ENCODE results near the gene SEMA4D. TPM values are rescaled to one million over a fixed set of nuclear protein-coding genes. Genes with fewer than 3 reads are reported as not detected.
"Not testable (repeated sequence)": the region's sequence is repeated elsewhere in the genome, so short reads cannot be mapped to it uniquely, and the experiment has no call there.

SEMA4D gene
- total RNA-seq, 2 experiments from 2014 or later, result 334 to 336 TPM

GRCh38 chr9:89345476-89345875 lies 152.4 kb downstream of the SEMA4D start:
- CTCF ChIA-PET, result interaction anchor here (1.0 to 2.1 kb wide), 4 partner anchors 15 to 27 kb away, joined by 3 to 6 read pairs (median 3); partner anchors contain the start of gene SECISBP2
- H3K36me3 Mint-ChIP-seq (ENCODE audit: low read depth), result peaks cover 85% of the 10 kb centered on the region
- no peaks in the 10 kb centered on the region for H3K9me3 Mint-ChIP-seq
- H3K27me3 Mint-ChIP-seq, result no peaks in the 10 kb centered on the region
- no peak for DNase-seq
- POLR2A ChIA-PET, result no interaction called here
- no peak overlapping the region for H3K4me3 Mint-ChIP-seq
- peaks cover 17% of the 10 kb centered on the region for H3K4me1 Mint-ChIP-seq
- peak overlapping the region; percentile 47 for H3K27ac Mint-ChIP-seq

GRCh38 chr9:89343812-89344211 lies 154.1 kb downstream of the SEMA4D start:
- H3K27me3 Mint-ChIP-seq, H3K4me3 Mint-ChIP-seq, CTCF ChIA-PET, H3K27ac Mint-ChIP-seq, H3K9me3 Mint-ChIP-seq, DNase-seq, POLR2A ChIA-PET: not testable (repeated sequence)
- Mint-ChIP-seq H3K36me3 (ENCODE audit: low read depth) (peaks cover 85% of the 10 kb centered on the region), H3K4me1 (peaks cover 29% of the 10 kb centered on the region)

- DNase-seq, result no peak
- Mint-ChIP-seq H3K4me3 (no peak overlapping the region), H3K9me3 (no peaks in the 10 kb centered on the region), H3K27me3 (no peaks in the 10 kb centered on the region), H3K27ac (no peak overlapping the region), H3K4me1 (peaks cover 31% of the 10 kb centered on the region), H3K36me3 (ENCODE audit: low read depth) (peaks cover 86% of the 10 kb centered on the region)
- CTCF ChIA-PET, result interaction anchor here (1.0 to 1.2 kb wide), 2 partner anchors 9 to 15 kb away, joined by 3 to 6 read pairs; no protein-coding TSS in a partner anchor
- POLR2A ChIA-PET, result no interaction called here
Observed at GRCh38 chr9:89342948-89343347, 155.0 kb downstream of the SEMA4D start.

GRCh38 chr9:89342213-89342612 lies 155.7 kb downstream of the SEMA4D start:
- CTCF ChIA-PET, result interaction anchor here (0.9 to 1.2 kb wide), 4 partner anchors 10 to 140 kb away, joined by 3 to 6 read pairs (median 3); no protein-coding TSS in a partner anchor
- Mint-ChIP-seq H3K27ac (no peak overlapping the region), H3K4me1 (peaks cover 31% of the 10 kb centered on the region), H3K9me3 (no peaks in the 10 kb centered on the region), H3K27me3 (no peaks in the 10 kb centered on the region), H3K36me3 (ENCODE audit: low read depth) (peaks cover 88% of the 10 kb centered on the region), H3K4me3 (no peak overlapping the region)
- POLR2A ChIA-PET, result no interaction called here
- DNase-seq, result no peak

- Mint-ChIP-seq H3K4me1 (peaks cover 29% of the 10 kb centered on the region), H3K27ac (peak overlapping the region; percentile 72), H3K9me3 (no peaks in the 10 kb centered on the region), H3K4me3 (no peak overlapping the region), H3K36me3 (ENCODE audit: low read depth) (peaks cover 81% of the 10 kb centered on the region), H3K27me3 (no peaks in the 10 kb centered on the region)
- CTCF ChIA-PET, result interaction anchor here (1.1 kb wide), 1 partner anchor 208 kb away, joined by 4 read pairs; no protein-coding TSS in a partner anchor
- DNase-seq, result no peak
- POLR2A ChIA-PET, result no interaction called here
Observed at GRCh38 chr9:89340332-89340731, 157.6 kb downstream of the SEMA4D start.

DNA sequence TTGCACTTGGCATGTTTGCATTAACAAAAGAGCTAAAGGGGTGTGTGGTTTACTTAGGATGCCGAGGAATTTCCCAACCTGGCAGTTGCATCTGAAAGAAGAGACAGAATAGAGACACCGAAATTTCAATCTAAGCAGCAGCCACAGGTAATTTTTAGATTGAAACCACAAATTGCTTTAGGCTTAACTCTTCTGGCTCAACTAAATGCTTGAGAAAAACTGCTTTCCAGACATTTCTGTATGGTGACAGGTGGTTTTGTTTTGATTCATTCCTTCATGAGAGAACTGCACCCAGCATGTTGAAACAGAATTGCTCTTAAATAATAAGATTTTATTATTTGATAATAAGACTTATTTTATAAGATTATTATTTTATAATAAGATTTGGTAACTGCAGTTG lies 158.1 kb downstream of the SEMA4D start:
- no peaks in the 10 kb centered on the region for H3K9me3 Mint-ChIP-seq
- POLR2A ChIA-PET, result no interaction called here
- CTCF ChIA-PET, result interaction anchor here (1.1 kb wide), 1 partner anchor 209 kb away, joined by 4 read pairs; no protein-coding TSS in a partner anchor
- no peak for DNase-seq
- H3K4me3 Mint-ChIP-seq, result no peak overlapping the region
- H3K27ac Mint-ChIP-seq, result no peak overlapping the region
- no peaks in the 10 kb centered on the region for H3K27me3 Mint-ChIP-seq
- H3K36me3 Mint-ChIP-seq (ENCODE audit: low read depth), result peaks cover 77% of the 10 kb centered on the region
- H3K4me1 Mint-ChIP-seq, result peaks cover 29% of the 10 kb centered on the region

DNA sequence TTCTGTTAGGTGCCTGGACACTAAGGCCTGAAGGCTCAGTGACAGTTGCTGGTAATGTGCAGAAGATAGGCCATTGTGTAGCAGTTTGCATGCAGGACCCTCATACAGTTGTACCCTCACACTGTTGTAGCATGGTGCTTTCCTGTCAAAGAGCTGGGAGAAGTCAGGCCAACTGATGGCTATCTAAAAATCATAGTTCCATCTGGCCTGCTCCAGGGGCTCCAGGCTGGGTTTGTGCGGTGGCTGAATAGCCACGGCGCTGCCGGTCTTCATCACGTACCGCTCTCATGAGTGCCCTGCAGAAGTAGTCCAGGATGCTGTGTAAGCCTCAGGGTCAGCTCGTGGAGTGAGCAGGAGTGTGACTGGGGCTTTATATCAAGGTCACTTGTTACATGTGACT lies 167.4 kb downstream of the SEMA4D start:
- Mint-ChIP-seq H3K27ac (no peak overlapping the region), H3K36me3 (ENCODE audit: low read depth) (peaks cover 48% of the 10 kb centered on the region), H3K4me3 (no peak overlapping the region), H3K27me3 (no peaks in the 10 kb centered on the region), H3K9me3 (no peaks in the 10 kb centered on the region), H3K4me1 (peaks cover 7% of the 10 kb centered on the region)
- no peak for DNase-seq
- ChIA-PET CTCF (no interaction called here), POLR2A (no interaction called here)

- H3K36me3 Mint-ChIP-seq (ENCODE audit: low read depth), result peaks cover 46% of the 10 kb centered on the region
- no peak overlapping the region for H3K4me3 Mint-ChIP-seq
- ChIA-PET POLR2A (no interaction called here), CTCF (no interaction called here)
- no peak overlapping the region for H3K27ac Mint-ChIP-seq
- DNase-seq, result no peak
- H3K27me3 Mint-ChIP-seq, result no peaks in the 10 kb centered on the region
- no peaks in the 10 kb centered on the region for H3K9me3 Mint-ChIP-seq
- peaks cover 9% of the 10 kb centered on the region for H3K4me1 Mint-ChIP-seq
Observed at GRCh38 chr9:89329917-89330316, 168.0 kb downstream of the SEMA4D start.

- CTCF ChIA-PET, result interaction anchor here (1.1 to 1.4 kb wide), 3 partner anchors 14 to 46 kb away, joined by 3 read pairs; no protein-coding TSS in a partner anchor
- POLR2A ChIA-PET, result no interaction called here
- DNase-seq, result no peak
Observed at GRCh38 chr9:89328064-89328463, 169.8 kb downstream of the SEMA4D start.

GRCh38 chr9:89325733-89326132 lies 172.2 kb downstream of the SEMA4D start:
- POLR2A ChIA-PET, result no interaction called here
- Mint-ChIP-seq H3K4me3 (no peak overlapping the region), H3K27me3 (no peaks in the 10 kb centered on the region), H3K36me3 (ENCODE audit: low read depth) (peaks cover 42% of the 10 kb centered on the region), H3K9me3 (no peaks in the 10 kb centered on the region), H3K27ac (no peak overlapping the region), H3K4me1 (peaks cover 32% of the 10 kb centered on the region)
- CTCF ChIA-PET, result interaction anchor here (1.0 to 1.8 kb wide), 4 partner anchors 9 to 222 kb away, joined by 3 to 5 read pairs (median 4); no protein-coding TSS in a partner anchor
- no peak for DNase-seq

More at GRCh38 chr9:89328064-89328463, 169.8 kb downstream of the SEMA4D start:
- H3K27me3 Mint-ChIP-seq, result no peaks in the 10 kb centered on the region
- H3K27ac Mint-ChIP-seq, result no peak overlapping the region
- H3K9me3 Mint-ChIP-seq, result no peaks in the 10 kb centered on the region
- H3K4me1 Mint-ChIP-seq, result peaks cover 12% of the 10 kb centered on the region
- H3K36me3 Mint-ChIP-seq (ENCODE audit: low read depth), result peaks cover 36% of the 10 kb centered on the region
- no peak overlapping the region for H3K4me3 Mint-ChIP-seq

DNA sequence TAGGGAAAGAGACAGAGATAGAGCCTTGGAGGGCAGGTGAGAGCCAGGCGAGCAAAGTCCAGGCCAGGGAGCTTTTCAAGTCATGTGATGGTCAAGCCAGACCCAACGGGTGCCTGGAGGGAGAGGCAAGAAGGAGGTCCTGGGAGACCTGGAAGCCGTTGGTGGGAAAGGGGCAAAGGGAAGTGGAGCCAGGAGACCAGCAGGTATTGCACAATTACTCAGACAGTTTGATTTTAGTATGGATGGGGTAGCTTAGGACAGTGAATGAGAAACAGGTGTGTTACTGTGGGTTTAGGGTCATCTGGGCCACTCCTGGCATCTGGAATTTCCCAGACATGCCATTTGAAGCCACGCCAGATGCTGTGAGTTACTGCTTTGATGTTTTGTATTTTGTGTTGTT lies 174.5 kb downstream of the SEMA4D start:
- H3K27me3 Mint-ChIP-seq, result no peaks in the 10 kb centered on the region
- H3K4me1 Mint-ChIP-seq, result peaks cover 49% of the 10 kb centered on the region
- H3K27ac Mint-ChIP-seq, result no peak overlapping the region
- H3K9me3 Mint-ChIP-seq, result no peaks in the 10 kb centered on the region
- ChIA-PET POLR2A (no interaction called here), CTCF (interaction anchor here (1.1 to 1.4 kb wide), 3 partner anchors 18 to 225 kb away, joined by 3 to 6 read pairs (median 4); no protein-coding TSS in a partner anchor)
- no peak overlapping the region for H3K4me3 Mint-ChIP-seq
- H3K36me3 Mint-ChIP-seq (ENCODE audit: low read depth), result peaks cover 33% of the 10 kb centered on the region
- DNase-seq, result no peak

GRCh38 chr9:89319015-89319905 lies 178.7 kb downstream of the SEMA4D start:
- H3K9me3 Mint-ChIP-seq, result no peaks in the 10 kb centered on the region
- POLR2A ChIA-PET, result interaction anchor here (0.6 kb wide), 1 partner anchor 802 kb away, joined by 7 read pairs; no protein-coding TSS in a partner anchor
- peak overlapping the region; percentile 85 for H3K4me3 Mint-ChIP-seq
- no peaks in the 10 kb centered on the region for H3K27me3 Mint-ChIP-seq
- H3K27ac Mint-ChIP-seq, result peak overlapping the region; percentile 98
- H3K4me1 Mint-ChIP-seq, result peaks cover 79% of the 10 kb centered on the region
- DNase-seq, result peak; percentile 15
- H3K36me3 Mint-ChIP-seq (ENCODE audit: low read depth), result peaks cover 65% of the 10 kb centered on the region
- CTCF ChIA-PET, result interaction anchor here (0.6 to 1.7 kb wide), 9 partner anchors 38 to 237 kb away, joined by 3 to 7 read pairs (median 3); no protein-coding TSS in a partner anchor

All from activated CD4-positive, alpha-beta T cell treated with anti-CD3 and anti-CD28 coated beads, Interleukin-2, amount 10 ng/mL, durations not matched to agents 7 days and 5 days (primary cell).